ENCODE results near the gene MPDZ.

DNA sequence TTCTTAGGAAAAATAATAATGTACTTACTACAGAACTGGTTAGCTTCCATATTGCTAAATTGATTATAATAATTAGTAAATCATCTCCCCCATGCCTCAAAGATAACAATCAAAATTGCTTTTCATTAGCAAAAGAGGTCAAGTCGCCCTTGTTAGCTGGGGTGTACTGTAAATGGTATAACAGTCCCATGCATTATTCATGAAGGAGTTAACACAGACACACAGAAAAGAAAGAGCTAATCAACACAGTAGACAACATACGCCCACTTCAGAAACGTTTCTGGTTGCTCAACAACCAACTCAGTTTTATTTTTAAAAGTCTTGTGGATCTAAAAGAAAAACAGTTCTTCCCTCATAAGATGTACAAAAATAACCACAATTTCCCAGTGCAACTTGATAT lies 100.2 kb downstream of the MPDZ start:
- TF ChIP-seq CTCF (IDR thresholded peaks at IDR 0.05): no peak
- no peak for TF ChIP-seq POLR2AphosphoS5 (IDR thresholded peaks at IDR 0.05; ENCODE audit: insufficient read depth in 1 of 2, low read depth in 1 of 2)
